Ovary (tissue), 9 donors: ENCODE data around the gene TCN2. TPM values are rescaled to one million over a fixed set of nuclear protein-coding genes. Genes with fewer than 3 reads are reported as not detected.

Experiments
- polyA plus RNA-seq, 2 donors: library from polyadenylated mRNA; stranded (reverse); fragments of 200-250 nt in 1 of 2; fragments of 350-450 nt in 1 of 2; fragmentation: Illumina TruSeq in 1 of 2; extraction: RNeasy Lipid Tissue Mini Kit (QIAGEN cat#74804) in 1 of 2; gene quantifications; one replicate each; pipeline ENCODE4 v1.2.3, GENCODE V29; 2013 to 2014
- total RNA-seq, 7 donors: library from RNA; depleted of rRNA in 2 of 7; stranded (reverse); fragments of >200 nt in 2 of 7; fragmentation: NEBNext Ultra II Directional in 3 of 7; extraction: Animal tissue kit (Norgen Biotek cat#: 25700) in 3 of 7; gene quantifications; one replicate each; pipeline versions ENCODE4 v1.1.0 to v1.2.4, GENCODE V29; 2016 to 2023
- donor health status: DM: no; HTN: no; CAD: no; lungs with moderate emphysema.
- donor health status: DM: no; HTN: no; CAD: no.
- donor health status: Bipolar disorder and iron deficiency.
- donor health status: DM: yes; HTN: yes; CAD: no.
- donor health status: DM: no; HTN: no; CAD: no.
- donor health status: DM: yes; HTN: yes; CAD: no.

The TCN2 gene
- total and polyA plus RNA-seq, 9 donors = 5.1 to 33.9 (median 15.6) TPM

Other genes starting within 250 kb of the TCN2 start
- gene RNF215, start 219.8 kb upstream of the TCN2 start, total RNA-seq = 10 to 100 TPM in 5 of 7 donors, 1 to 10 TPM in 2; 6.1 to 26.1 (median 15.4) TPM
- 10 to 100 TPM in 1 of 2 donors, 1 to 10 TPM in 1; 2.9 to 13.6 TPM for gene RNF215, start 219.8 kb upstream of the TCN2 start, polyA plus RNA-seq
- 10 to 100 TPM in 3 of 7 donors, 1 to 10 TPM in 4; 3.0 to 14.3 (median 9.0) TPM for gene SEC14L2, start 210.2 kb upstream of the TCN2 start, total RNA-seq
- gene SEC14L2, start 210.2 kb upstream of the TCN2 start, polyA plus RNA-seq = 1 to 10 TPM; 2.5 to 8.2 TPM
- 10 to 100 TPM in 1 of 7 donors, 1 to 10 TPM in 6; 1.7 to 10.9 (median 7.1) TPM for gene MTFP1, start 181.4 kb upstream of the TCN2 start, total RNA-seq
- 1 to 10 TPM; 3.8 to 4.0 TPM for gene MTFP1, start 181.4 kb upstream of the TCN2 start, polyA plus RNA-seq
- gene SEC14L3, start 135.2 kb upstream of the TCN2 start, total RNA-seq = not detected
- gene SEC14L3, start 135.2 kb upstream of the TCN2 start, polyA plus RNA-seq = not detected
- under 1 TPM in 5 of 7 donors, not detected in 2; 0.12 to 0.32 (median 0.23) TPM for gene SEC14L4, start 101.5 kb upstream of the TCN2 start, total RNA-seq
- under 1 TPM; 0.15 to 0.19 TPM for gene SEC14L4, start 101.5 kb upstream of the TCN2 start, polyA plus RNA-seq
- 1 to 10 TPM in 5 of 7 donors, under 1 TPM in 2; 0.92 to 2.8 (median 2.0) TPM for gene SEC14L6, start 60.4 kb upstream of the TCN2 start, total RNA-seq
- 1 to 10 TPM; 1.0 to 1.7 TPM for gene SEC14L6, start 60.4 kb upstream of the TCN2 start, polyA plus RNA-seq
- 1 to 10 TPM; 1.1 to 4.1 (median 1.9) TPM for gene GAL3ST1, start 32.5 kb upstream of the TCN2 start, total RNA-seq
- 1 to 10 TPM in 1 of 2 donors, not detected in 1; 1.9 TPM for gene GAL3ST1, start 32.5 kb upstream of the TCN2 start, polyA plus RNA-seq
- 10 to 100 TPM; 29.0 to 82.3 (median 63.7) TPM for gene PES1, start 15.3 kb upstream of the TCN2 start, total RNA-seq
- gene PES1, start 15.3 kb upstream of the TCN2 start, polyA plus RNA-seq = 10 to 100 TPM; 50.1 to 62.5 TPM
- 1 to 10 TPM; 3.1 to 6.7 (median 3.7) TPM for gene SLC35E4, start 28.6 kb downstream of the TCN2 start, total RNA-seq
- 1 to 10 TPM in 1 of 2 donors, under 1 TPM in 1; 0.90 to 3.0 TPM for gene SLC35E4, start 28.6 kb downstream of the TCN2 start, polyA plus RNA-seq
- gene DUSP18, start 60.7 kb downstream of the TCN2 start, total RNA-seq = 10 to 100 TPM in 1 of 7 donors, 1 to 10 TPM in 6; 3.3 to 18.5 (median 5.7) TPM
- 1 to 10 TPM; 3.7 to 5.9 TPM for gene DUSP18, start 60.7 kb downstream of the TCN2 start, polyA plus RNA-seq
- gene OSBP2, start 87.7 kb downstream of the TCN2 start, total RNA-seq = 1 to 10 TPM; 1.4 to 5.1 (median 1.4) TPM
- 1 to 10 TPM; 1.3 to 3.3 TPM for gene OSBP2, start 87.7 kb downstream of the TCN2 start, polyA plus RNA-seq